Effector memory CD4-positive, alpha-beta T cell (primary cell): ENCODE data around the gene ILF2.

Source experiments
- DNase-seq, 3 donors: peaks; one replicate each; pipeline ENCODE4 v3.0.0-alpha.2; 2020
- H3K27ac ChIP-seq: 2 replicates; pipeline ENCODE4 v1.7.0; 2013; ENCODE audit warnings: mild to moderate bottlenecking, low read length, moderate library complexity; ENCODE audit not compliant: insufficient read depth, poor library complexity, severe bottlenecking
- H3K27me3 ChIP-seq: replicated peaks from 2 replicates; pipeline ENCODE4 v1.7.0; 2013; ENCODE audit warnings: mild to moderate bottlenecking, low read length; ENCODE audit not compliant: insufficient read depth, control insufficient read depth, poor library complexity, severe bottlenecking
- H3K36me3 ChIP-seq: 2 replicates; pipeline ENCODE4 v1.7.0; 2013; ENCODE audit warnings: mild to moderate bottlenecking, low read length, moderate library complexity; ENCODE audit not compliant: control insufficient read depth, insufficient read depth
- H3K4me1 ChIP-seq: 2 replicates; pipeline ENCODE4 v1.7.0; 2013; ENCODE audit warnings: low read length, mild to moderate bottlenecking; ENCODE audit not compliant: control insufficient read depth, insufficient read depth, poor library complexity, severe bottlenecking
- H3K4me3 ChIP-seq: 2 replicates; pipeline ENCODE4 v1.7.0; 2013; ENCODE audit warnings: low read length, low read depth, mild to moderate bottlenecking; ENCODE audit not compliant: insufficient read depth, poor library complexity, severe bottlenecking
- H3K9me3 ChIP-seq: 2 replicates; pipeline ENCODE4 v1.7.0; 2013; ENCODE audit warnings: mild to moderate bottlenecking, low read length, moderate library complexity; ENCODE audit not compliant: control insufficient read depth

The ILF2 gene

GRCh38 chr1:153696741-153697140, 25.9 kb upstream of the ILF2 start:
- H3K27me3 ChIP-seq = no peaks in the 10 kb centered on the region
- DNase-seq = no peak

GRCh38 chr1:153693466-153693865, 22.7 kb upstream of the ILF2 start:
- Histone ChIP-seq H3K27ac (no peak overlapping the region), H3K9me3 (no peaks in the 10 kb centered on the region), H3K4me3 (no peak overlapping the region), H3K4me1 (no peaks in the 10 kb centered on the region), H3K36me3 (no peaks in the 10 kb centered on the region), H3K27me3 (no peaks in the 10 kb centered on the region)
- DNase-seq = no peak

More at GRCh38 chr1:153696741-153697140, 25.9 kb upstream of the ILF2 start:
- no peaks in the 10 kb centered on the region for H3K9me3 ChIP-seq
- no peak overlapping the region for H3K27ac ChIP-seq
- H3K4me1 ChIP-seq = no peaks in the 10 kb centered on the region
- no peaks in the 10 kb centered on the region for H3K36me3 ChIP-seq
- H3K4me3 ChIP-seq = no peak overlapping the region

- Histone ChIP-seq H3K4me1 (no peaks in the 10 kb centered on the region), H3K9me3 (no peaks in the 10 kb centered on the region), H3K36me3 (no peaks in the 10 kb centered on the region), H3K27me3 (no peaks in the 10 kb centered on the region), H3K27ac (no peak overlapping the region), H3K4me3 (no peak overlapping the region)
- no peak for DNase-seq
Observed at GRCh38 chr1:153688736-153689328, 18.0 kb upstream of the ILF2 start.

- Histone ChIP-seq H3K36me3 (no peaks in the 10 kb centered on the region), H3K4me1 (no peaks in the 10 kb centered on the region), H3K27me3 (no peaks in the 10 kb centered on the region), H3K4me3 (no peak overlapping the region), H3K9me3 (no peaks in the 10 kb centered on the region), H3K27ac (no peak overlapping the region)
- DNase-seq = no peak
Observed at GRCh38 chr1:153688276-153688675, 17.5 kb upstream of the ILF2 start.

- H3K27ac ChIP-seq = no peak overlapping the region
- H3K4me1 ChIP-seq = no peaks in the 10 kb centered on the region
- DNase-seq = no peak
- no peaks in the 10 kb centered on the region for H3K27me3 ChIP-seq
- no peaks in the 10 kb centered on the region for H3K36me3 ChIP-seq
- H3K4me3 ChIP-seq = no peak overlapping the region
- H3K9me3 ChIP-seq = no peaks in the 10 kb centered on the region
Observed at GRCh38 chr1:153687346-153688125, 16.7 kb upstream of the ILF2 start.

GRCh38 chr1:153685544-153686340, 14.9 kb upstream of the ILF2 start:
- H3K4me3 ChIP-seq = no peak overlapping the region
- H3K27ac ChIP-seq = no peak overlapping the region
- no peaks in the 10 kb centered on the region for H3K27me3 ChIP-seq
- no peaks in the 10 kb centered on the region for H3K36me3 ChIP-seq
- DNase-seq = no peak
- no peaks in the 10 kb centered on the region for H3K9me3 ChIP-seq
- no peaks in the 10 kb centered on the region for H3K4me1 ChIP-seq

GRCh38 chr1:153684892-153685291, 14.1 kb upstream of the ILF2 start:
- Histone ChIP-seq H3K27ac (no peak overlapping the region), H3K4me1 (peaks cover 3% of the 10 kb centered on the region), H3K9me3 (no peaks in the 10 kb centered on the region), H3K4me3 (no peak overlapping the region), H3K27me3 (peaks cover 5% of the 10 kb centered on the region), H3K36me3 (no peaks in the 10 kb centered on the region)
- DNase-seq = no peak

GRCh38 chr1:153683854-153684253, 13.1 kb upstream of the ILF2 start:
- Histone ChIP-seq H3K36me3 (no peaks in the 10 kb centered on the region), H3K4me1 (peaks cover 12% of the 10 kb centered on the region), H3K9me3 (no peaks in the 10 kb centered on the region), H3K4me3 (no peak overlapping the region), H3K27ac (no peak overlapping the region), H3K27me3 (peaks cover 15% of the 10 kb centered on the region)
- DNase-seq = no peak

GRCh38 chr1:153682730-153683129, 11.9 kb upstream of the ILF2 start:
- DNase-seq = no peak
- Histone ChIP-seq H3K4me3 (no peak overlapping the region), H3K36me3 (no peaks in the 10 kb centered on the region), H3K4me1 (peaks cover 23% of the 10 kb centered on the region), H3K27me3 (peaks cover 24% of the 10 kb centered on the region), H3K9me3 (no peaks in the 10 kb centered on the region), H3K27ac (no peak overlapping the region)

- Histone ChIP-seq H3K4me3 (peak overlapping the region; percentile 56), H3K9me3 (no peaks in the 10 kb centered on the region), H3K36me3 (no peaks in the 10 kb centered on the region), H3K4me1 (peaks cover 28% of the 10 kb centered on the region), H3K27ac (no peak overlapping the region), H3K27me3 (peaks cover 32% of the 10 kb centered on the region)
- no peak for DNase-seq
Observed at GRCh38 chr1:153680120-153680403, 9.3 kb upstream of the ILF2 start.
